Stimulated activated CD4-positive, alpha-beta T cell treated with anti-CD3 and anti-CD28 coated beads, TNF-alpha, amount 100 ng/mL, for 24 hours (primary cell): ENCODE measurements around the gene B3GNT3.

Experiments used
- DNase-seq, 3 experiments: peaks; one replicate each; pipeline ENCODE4 v3.0.0-alpha.2; 2020; ENCODE audit warnings: low read depth in 3 of 3

Gene B3GNT3

DNA sequence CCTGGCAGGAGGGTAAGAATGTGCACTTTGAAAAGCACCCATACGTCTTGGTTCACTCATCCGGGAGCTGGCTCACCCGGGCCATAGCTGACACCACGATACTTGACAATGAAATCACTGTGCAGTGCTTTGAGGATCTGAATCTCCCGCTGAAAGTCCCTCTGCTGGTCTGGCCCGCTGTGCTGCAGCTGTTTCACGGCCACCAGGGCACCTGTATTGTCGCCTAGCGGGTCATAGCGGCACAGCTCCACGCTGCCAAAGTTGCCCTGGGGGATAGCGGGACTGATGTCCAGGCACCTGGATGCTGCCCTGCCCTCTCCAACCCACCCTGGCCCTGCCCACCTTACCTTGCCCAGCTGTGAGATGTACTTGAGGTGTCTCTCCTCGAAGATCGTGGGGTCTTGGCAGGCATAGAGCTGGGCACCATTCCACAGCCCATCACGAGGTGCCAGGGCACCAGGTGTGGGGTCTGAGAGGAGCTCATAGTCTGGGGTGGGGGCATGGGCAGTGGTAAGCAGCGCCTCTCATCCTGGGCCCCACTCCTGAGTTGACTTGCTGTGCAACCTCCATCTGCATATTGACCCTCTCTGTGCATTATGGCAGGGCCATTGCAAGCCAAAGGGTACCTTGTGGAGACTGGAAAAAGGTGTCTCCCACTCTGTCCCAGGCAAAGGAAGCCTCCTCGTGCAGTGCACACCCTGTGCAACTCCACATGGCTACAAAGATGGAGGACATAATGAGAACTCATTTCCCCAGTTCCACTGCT lies 37.7 kb downstream of the B3GNT3 start:
- no peak for DNase-seq

DNA sequence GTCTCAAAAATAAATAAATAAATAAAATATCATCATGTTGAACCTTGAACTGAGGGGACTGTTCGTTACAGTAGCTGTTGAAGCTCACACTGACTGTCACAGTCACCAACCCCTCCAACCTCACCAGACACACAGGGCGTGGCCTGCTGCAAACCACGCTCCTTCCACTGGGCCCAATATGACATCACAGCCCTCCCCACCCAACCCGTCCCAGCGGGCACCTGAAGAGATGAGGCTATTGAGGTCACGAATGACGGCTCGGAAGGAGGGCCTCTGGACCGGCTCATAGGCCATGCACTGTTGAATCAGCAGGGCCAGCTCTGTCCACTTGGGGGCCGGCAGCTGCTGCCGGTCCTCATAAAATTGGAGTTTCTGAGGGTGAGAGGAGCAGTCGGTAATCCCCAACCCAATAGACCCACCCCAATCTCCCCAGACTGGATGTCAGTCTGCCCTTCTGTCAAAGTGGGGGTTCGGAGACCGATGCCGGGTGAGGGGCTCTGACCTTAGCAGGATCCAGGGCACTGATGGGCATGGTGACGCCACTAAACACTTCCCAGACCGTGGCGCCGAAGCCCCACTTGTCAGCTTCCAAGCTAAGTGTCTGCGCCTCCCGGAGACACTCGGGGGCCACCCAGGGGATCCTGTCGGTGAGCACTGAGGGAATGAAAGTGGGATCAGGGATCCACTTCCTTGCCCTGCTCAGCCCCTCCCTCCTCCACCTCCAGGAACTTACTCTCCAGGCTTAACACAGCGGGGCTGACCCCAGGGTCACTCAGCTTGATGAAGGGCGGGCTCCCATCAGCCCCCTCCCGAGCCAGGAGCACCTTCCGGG lies 39.6 kb downstream of the B3GNT3 start:
- no peak for DNase-seq

DNA sequence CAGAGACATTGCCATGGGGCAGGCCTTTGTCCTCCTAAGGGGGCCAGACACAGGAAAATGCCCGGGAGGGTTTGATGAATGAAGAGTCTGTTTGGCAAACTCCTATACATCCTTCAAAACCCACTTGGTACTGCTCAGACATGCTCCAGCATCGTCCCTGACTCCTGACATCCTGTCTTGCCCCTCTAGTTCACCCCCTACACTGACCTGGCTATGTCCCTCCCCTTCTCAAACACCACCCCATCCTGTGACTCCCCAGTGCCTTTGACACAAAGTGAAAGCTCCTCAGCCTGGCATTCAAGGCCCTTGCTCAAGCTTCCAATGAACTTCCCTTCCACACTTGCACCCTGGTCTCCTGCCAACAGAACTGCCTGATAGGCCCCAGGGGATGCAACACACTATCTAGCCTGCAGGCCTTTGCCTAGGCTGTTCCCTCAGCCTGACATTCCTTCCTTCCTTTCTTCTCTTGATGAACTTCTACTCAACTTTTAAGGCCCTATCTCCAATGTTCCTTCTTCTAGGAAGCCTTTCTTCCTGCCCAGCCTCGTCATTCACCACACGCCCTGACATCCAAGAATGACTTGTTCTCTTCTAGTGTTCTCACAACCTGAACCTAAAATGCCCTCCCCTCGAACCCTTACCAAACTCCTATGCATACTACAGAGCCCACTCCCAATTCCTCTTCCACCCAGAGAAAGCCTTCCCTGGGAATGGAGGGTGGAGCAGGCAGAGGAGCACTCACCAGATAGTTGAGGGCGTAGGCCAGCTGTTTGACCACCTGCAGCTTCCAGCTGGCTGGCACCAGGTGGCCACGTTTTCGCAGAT lies 40.5 kb downstream of the B3GNT3 start:
- DNase-seq, result no peak

DNA sequence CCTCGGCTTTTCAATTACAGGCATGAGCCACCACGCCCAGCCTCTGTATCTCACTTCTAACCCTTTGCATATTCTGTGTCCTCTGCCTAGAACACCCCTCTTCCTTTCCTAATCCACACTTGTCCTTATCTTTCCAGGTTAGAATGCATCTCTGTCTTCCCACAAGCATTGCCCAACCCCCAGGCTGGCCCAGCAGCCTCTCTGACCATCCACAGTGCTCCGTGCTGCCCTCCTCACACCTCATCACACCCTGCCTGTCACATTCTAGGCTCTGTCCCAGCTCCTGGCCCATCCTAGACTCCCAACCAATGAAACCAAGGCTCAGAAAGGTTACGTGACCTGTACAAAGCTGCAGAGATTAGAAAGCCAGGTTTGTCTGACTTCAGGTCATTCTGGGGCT lies 41.6 kb downstream of the B3GNT3 start:
- DNase-seq, result no peak

DNA sequence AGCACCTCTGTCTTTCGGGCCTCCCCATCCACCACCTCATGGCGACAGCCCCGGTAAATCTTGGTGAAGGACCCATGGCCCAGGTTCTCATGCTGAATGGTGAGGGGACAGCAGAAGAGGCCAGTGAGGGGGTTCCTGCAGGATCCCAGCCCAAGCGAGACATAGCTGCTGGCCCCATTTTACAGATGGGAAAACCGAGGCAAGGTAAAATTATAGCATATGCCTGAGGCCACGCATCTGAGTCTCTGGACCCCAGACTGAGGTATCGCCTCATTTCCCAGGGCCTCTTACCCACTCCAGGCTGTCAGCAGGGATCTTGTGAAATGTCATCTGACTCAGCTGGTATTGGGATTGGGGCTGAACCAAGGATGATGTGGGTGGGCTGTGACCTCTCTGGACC lies 43.0 kb downstream of the B3GNT3 start:
- no peak for DNase-seq

DNA sequence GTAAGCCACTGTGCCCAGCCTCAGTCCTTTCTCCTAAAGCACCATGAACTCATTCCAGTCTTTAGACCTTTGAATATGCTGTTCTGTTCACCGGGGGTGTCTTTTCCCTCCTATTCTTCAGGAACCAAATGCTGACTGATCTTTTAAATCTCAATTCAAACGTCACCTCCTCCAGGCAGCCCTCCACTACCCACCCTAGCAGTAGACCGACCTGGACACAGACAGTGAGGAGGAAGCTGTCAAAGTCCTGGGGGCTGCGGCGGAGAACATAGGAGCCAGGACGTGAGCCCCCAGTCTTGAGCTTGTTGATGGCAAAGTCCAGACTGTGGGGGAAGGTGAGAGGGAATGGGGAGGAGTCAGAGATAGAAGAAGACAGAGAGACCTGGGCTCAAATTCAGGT lies 45.1 kb downstream of the B3GNT3 start:
- DNase-seq, result no peak

DNA sequence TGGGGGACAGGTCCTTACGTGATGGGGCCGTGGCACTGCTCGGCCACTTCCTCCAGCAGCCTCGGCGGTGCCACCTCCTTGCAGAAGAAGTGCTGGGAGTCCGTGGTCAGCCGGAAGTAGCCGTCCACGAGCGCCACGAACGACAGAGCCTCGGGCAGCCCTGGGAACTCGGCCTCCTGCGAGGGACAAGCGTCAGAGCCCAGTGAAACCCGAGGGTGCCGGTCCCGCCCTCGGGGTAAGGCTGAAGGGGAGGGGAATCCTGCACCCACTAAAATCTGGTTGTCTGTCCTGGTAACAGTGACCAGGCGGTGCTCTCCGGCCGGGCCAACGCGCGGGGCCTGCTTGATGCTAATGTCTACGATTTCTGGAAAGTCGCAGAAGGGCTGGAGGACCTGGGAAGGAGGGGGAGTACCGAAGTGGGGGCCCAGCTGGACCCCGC lies 46.5 kb downstream of the B3GNT3 start:
- DNase-seq, result no peak

DNA sequence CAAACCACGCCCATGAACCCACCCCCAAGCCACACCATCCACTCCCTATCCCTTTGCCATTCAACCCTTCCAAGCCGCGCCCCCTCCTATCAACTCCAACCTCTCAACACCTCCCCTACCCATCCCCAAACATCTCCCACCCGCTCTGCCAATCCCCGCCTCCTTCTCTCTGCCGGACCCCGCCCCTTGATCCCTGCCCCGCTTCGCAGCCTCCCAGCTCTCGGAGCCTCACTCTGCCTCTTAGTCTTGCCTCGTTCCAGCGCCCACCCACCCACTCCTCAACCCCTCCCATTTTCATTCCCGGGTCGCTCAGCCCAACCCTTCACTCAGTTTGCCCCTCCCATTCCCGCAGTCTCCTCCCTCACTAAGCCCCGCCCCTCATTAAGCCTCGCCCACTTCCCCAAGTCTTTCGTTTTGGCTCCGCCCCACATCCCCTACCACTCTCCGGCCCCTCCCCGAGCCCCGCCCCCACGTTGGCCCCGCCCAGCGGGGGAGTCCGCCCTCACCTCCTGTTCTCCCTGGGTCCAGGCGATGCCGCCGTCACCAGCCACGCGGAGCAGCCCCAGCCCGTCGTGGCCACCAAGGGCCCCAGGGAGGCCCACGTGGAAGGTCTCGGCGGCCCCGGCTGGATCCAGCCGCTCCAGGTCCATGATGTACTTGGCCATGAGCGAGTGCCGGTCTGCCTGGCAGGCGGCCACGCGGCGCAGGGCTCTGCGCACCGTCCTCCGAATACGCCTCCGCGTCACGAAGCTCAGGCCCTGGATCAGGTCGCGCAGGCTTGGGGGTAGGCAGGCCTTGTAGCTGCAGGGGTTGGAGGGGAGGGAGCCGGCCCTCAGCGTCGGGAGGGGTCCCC lies 47.1 kb downstream of the B3GNT3 start:
- DNase-seq, result peak in 2 of 3 experiments; percentile 56 to 74

DNA sequence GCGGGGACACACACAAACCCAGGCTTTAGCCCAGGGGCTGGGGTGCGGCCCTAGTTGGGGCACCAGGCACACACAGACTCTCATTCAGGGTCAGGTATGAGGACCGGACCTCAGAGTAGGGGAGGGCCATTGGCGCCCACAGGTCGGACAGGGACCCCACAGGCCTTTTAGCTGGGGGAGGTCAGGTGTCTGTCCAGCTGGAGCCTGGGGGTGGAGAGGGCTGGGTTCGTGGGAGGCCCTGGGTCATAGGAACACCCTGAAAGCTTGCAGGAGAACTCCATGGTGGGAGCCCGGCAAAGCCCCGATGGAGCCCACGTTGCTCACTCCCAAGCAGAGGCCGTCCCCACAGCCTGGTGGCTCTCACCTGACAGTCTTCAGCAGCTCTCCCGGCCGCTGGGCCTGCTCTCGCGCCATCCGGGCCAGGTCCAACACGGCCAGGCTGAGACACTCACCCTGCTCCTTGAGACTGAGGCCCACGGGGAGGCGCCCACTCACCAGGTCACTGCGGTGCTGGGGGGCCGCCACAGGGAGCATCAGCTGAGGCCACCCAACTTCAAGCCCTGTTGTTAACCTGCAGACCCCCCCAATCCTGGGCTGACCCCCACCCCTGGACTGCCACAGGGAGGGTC lies 47.8 kb downstream of the B3GNT3 start:
- no peak for DNase-seq

DNA sequence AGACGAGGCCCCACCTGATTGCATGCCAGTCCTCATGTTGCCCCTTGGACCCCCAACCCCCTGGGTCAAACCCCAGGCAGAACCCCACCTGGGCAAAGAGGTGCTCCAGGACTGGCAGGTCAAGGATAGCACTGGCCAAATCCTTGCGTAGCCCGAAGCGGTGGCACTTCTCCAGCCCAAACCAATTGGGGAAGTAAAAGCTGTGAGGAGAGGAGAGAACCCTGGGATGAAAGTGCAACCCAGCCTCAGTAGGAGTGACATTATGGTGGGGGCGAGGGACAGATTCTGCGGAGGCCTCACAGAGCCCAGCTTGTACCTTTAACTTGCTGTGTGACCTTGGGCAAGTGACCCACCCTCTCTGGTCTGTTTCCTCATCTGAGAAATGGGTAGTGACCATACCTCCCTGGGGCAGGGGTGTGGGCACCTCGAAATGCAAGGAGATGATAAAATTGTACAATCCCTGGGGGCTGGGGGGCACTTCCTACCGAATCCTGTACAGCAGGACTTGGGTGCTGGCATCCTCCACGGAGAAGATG lies 48.4 kb downstream of the B3GNT3 start:
- no peak for DNase-seq

DNA sequence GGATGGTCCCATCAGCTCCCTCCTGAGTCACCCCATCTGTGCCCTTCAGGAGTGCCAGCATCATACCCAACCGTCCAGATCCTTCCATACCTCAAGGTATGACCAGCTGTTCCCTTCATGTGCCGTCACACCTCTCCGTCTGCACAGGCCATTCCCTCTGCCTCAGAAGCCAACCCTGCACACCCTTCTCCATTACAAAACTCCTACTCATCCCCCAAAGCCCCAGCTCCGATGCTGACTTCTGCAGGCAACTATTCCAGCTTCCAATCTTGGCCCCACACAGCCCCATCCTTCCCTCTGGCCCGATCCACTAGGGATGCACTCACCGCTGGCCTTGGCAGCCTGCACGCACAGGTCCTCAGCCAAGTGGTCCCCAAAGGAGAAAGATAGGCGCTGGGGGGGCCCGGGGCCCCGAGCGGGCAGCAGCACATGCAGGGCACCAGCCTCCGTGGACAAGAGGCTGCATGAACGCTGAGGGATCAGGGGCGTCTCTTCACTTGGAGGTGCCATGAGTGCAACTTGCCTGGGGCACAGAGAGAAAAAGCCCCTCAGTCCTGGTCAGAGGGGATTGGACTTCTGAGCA lies 49.1 kb downstream of the B3GNT3 start:
- no peak for DNase-seq

DNA sequence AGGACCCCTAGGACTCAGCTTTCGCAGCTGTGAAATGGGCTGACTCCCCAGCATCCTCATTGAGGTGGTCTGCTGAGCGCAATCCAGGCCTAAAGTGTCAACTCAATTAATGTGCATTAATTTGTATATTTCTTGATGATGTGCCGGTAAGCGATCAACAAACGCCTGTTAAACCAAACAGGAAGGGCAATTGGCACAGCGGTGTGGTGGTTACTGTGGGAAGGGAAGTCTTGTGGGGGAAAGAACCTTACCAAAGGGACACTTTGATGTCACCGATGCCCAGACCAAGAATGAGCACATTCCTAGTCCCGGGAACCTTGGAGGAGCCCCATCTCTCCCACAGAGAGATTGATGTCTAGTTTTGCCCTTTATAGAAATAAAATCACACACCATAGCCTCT lies 51.2 kb downstream of the B3GNT3 start:
- no peak for DNase-seq

DNA sequence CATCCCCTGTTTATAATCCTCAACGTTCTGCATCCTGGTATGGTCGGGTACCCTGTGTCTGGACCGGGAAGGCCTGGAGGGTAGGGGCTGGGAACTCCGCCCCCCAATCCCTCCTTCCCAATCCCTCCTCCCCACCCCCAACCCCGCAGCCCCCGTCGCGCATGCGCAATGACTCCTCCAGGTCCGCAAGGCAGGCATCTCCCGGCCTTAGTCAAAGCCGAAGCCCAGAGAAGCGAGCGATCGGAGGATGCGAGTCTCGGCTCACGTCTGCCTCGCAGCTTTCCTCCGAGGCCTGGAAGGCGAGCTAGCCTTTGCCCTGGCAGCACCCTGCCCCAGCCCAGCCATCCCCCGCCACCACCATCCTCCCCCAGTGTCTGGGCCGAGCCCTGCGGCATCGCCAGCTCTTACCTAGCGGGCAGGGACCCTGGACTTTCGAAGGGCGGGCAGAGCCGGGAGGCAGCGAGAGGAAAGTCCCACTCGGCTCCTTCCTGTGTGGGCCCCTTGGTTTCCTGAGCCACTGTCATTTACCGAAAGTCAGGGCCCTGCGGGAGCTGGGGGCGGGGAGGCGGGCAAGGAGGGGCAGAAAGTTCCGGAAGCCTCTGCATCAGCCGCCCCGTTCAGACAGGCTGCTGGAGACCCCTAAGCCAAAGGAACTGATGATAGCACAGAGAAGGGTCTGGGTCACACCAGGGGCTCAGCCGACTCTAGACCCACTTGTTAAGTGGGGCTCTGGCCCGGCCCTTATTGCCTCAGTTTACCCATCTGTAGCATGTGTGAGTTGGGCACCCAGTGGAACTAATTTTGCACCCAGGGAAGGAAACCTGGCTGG lies 52.8 kb downstream of the B3GNT3 start, which contains the start of gene JAK3:
Gene JAK3, minus strand, starts transcription at position 445 of the 829 bp plus-strand sequence. CDS start 3,565 bp downstream, outside the sequence.
- DNase-seq, result peak; percentile 80 to 90 (median 87)

DNA sequence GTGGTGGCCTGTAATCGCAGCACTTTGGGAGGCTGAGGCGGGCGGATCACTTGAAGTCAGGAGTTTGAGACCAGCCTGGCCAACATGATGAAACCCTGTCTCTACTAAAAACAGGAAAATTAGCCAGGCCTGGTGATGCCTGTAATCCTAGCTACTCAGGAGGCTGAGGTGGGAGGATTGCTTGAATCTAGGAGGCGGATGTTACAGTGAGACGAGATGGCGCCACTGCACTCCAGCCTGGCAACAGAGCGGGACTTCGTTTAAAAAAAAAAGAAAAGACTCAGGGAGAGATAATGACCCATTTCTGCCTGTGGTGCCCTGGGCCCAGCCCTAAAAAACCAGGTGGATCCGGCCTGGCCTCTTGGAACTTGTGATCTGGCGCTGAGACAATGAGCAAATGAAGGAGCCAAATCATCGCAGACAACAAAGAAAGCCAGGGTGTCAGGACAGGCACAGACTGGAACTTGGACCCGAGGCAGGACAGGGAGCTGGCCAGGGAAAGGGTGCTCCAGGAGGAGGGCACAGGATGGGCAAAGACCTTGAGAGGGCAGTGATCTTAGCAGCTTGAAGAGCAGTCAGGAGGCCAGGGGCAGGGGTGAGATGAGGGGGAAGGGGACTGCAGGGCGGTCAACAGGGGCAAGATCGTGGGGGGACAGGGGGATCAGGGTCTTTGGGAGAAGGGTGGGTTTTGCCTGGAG lies 53.8 kb downstream of the B3GNT3 start:
- DNase-seq, result no peak

DNA sequence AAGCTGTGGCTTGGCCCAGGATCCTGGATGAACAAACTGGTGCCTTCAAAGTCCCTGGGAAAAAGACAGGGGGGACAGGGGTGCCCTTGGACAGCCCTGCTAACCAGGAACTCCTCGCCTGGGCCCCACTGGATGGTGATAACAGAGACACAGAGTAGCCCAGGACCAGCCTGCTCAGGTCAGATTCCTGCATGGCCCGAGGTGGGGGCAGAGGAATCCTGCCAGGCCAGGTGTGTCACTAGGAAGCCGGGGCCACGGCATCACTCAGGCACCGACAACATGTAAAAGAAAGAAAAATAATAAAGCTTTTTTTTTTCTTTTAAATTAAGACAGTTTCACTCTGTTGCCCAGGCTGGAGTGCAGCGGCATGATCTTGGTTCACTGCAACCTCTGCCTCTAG lies 59.1 kb downstream of the B3GNT3 start:
- no peak for DNase-seq

DNA sequence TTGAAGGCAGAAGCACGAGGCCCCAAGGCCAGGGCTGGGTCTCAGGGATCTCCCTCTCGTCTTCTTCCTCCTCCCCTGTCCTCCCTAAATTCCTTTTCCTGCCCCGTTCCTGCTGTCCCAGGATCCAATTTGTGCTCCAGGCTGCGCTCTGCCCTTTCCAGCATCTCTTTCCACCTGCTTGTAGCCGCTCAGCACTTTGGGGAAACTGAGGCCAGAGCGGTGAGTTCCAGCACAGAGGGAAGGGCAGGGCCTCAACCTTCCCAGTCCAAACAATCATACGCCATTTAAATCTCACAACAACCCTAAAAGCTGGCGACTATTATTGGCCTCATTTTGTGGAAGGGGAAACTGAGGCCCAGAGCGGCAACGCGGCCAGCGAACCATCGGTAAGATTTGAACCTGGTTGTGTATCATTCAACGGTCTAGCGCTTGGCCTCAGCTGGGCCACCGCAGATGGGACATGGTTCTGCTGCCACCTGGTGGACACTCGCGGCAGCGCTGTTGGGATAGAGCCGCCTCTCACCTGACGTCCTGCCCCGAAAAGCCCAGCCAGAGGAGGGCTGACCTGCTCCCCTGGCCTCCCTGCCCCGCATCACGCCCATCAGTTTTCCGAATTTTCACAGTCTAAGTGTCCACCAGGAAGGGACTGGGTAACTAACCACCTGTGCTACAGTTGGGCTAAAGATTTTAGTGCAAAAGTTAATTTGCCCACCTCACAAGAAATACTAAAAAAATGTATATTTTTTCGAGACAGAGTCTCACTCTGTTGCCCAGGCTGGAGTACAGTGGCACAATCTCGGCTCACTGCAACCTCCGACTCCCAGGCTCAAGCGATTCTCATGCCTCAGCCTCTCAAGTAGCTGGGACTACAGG lies 60.6 kb downstream of the B3GNT3 start:
- peak; percentile 86 to 91 (median 87) for DNase-seq

DNA sequence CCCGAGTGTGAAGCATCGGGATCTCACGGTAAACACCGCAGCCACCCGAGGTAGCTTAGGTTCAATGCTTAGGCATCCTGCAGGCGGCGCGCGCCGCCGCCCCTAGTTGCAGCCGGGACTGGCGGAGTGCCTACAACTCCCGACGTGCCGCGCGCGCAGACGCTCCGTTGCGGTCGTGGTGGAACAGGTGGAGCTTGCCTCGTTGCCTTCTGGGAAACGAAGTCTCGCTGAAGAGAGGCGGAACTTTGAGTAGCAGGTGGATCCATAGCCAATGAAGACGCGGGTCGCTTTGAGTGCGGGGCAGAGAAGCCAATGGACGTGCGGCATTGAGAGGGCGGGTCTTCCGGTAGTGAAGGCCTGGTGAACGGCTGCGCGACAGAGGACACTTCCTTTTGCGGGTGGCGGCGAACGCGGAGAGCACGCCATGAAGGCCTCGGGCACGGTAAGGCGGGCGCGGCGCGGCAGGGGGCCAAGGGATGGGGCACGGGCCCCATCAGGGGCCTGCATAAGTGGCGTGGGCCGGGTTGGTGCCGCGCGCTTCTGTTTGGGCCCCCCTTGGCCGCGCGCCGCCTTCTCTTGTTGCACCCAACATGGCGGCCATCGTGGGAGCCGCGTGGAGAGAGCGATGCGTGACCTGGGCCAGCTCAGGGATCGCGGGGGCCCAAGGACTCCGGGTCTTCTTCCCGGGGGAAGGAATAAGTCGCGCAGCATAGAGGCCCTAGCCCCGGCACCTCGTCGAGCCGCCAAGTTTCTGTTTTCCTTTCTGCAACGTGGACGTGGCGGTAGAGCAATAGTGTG lies 64.8 kb downstream of the B3GNT3 start, which contains the start of gene RPL18A:
Gene RPL18A, plus strand, starts transcription at position 378 of the 798 bp plus-strand sequence. Its CDS starts 47 bp downstream, at position 425.
- peak; percentile 98 to 99 (median 99) for DNase-seq
